Lower lobe of right lung (tissue), 2 donors: ENCODE data around the gene CX3CR1. TPM values are rescaled to one million over a fixed set of nuclear protein-coding genes. Genes with fewer than 3 reads are reported as not detected.

Experiments
- ATAC-seq, 2 donors: fragments of 200-7000 bp; cut with Tn5 transposase; one replicate each; pipeline ENCODE4 v1.9.1; 2020 to 2022; ENCODE audit warnings: mild to moderate bottlenecking in 2 of 2, moderate library complexity in 2 of 2
- DNase-seq: peaks from one replicate; pipeline ENCODE4 v3.0.0-alpha.2; 2020
- H3K27ac ChIP-seq: fragments of 200-600 bp; one replicate; pipeline ENCODE4 v1.8.0; 2022
- H3K27me3 ChIP-seq: fragments of 200-600 bp; one replicate; pipeline ENCODE4 v1.8.0; 2022; ENCODE audit warnings: low read depth
- H3K36me3 ChIP-seq: fragments of 200-600 bp; one replicate; pipeline ENCODE4 v1.8.0; 2022; ENCODE audit warnings: mild to moderate bottlenecking
- H3K4me1 ChIP-seq: fragments of 200-600 bp; one replicate; pipeline ENCODE4 v1.8.0; 2022
- H3K4me3 ChIP-seq: fragments of 200-600 bp; one replicate; pipeline ENCODE4 v1.8.0; 2022; ENCODE audit warnings: mild to moderate bottlenecking
- H3K9me3 ChIP-seq: fragments of 200-600 bp; one replicate; pipeline ENCODE4 v1.8.0; 2022
- CTCF ChIP-seq: fragments of 200-600 bp; IDR thresholded peaks from one replicate; pipeline ENCODE4 v1.8.0; 2022; ENCODE audit warnings: antibody characterized with exemption, mild to moderate bottlenecking
- intact Hi-C: fragments of 100-400 bp; cut with DNase I; formaldehyde crosslinking; loops from one replicate; pipeline ENCODE4 v1.11.0; 2022
- total RNA-seq: library from RNA; stranded (reverse); fragmentation: NEBNext Ultra II Directional; extraction: Animal tissue kit (Norgen Biotek cat#: 25700); gene quantifications from one replicate; pipeline ENCODE4 v1.2.1, GENCODE V29; 2021
- donor health status: DM: no; HTN: yes; CAD: no; lungs with severe emphysema.

Gene CX3CR1
- total RNA-seq, 1 donor from 2014 or later, result 14.1 TPM

- no peaks in the 10 kb centered on the region for H3K36me3 ChIP-seq
- no peaks in the 10 kb centered on the region for H3K27me3 ChIP-seq
- DNase-seq (no peak), ATAC-seq (no peak)
- intact Hi-C loops, result loop anchor here (10.0 kb wide), 1 partner anchor 172 kb away; no protein-coding TSS in a partner anchor
- H3K27ac ChIP-seq, result no peak overlapping the region
- no peak for TF ChIP-seq CTCF
- H3K4me3 ChIP-seq, result no peak overlapping the region
- H3K4me1 ChIP-seq, result no peaks in the 10 kb centered on the region
- H3K9me3 ChIP-seq, result peaks cover 15% of the 10 kb centered on the region
These were observed 16.6 kb upstream of the CX3CR1 start for GRCh38 chr3:39296197-39297077.

- Histone ChIP-seq H3K4me3 (no peak overlapping the region), H3K27ac (no peak overlapping the region), H3K36me3 (no peaks in the 10 kb centered on the region), H3K4me1 (no peaks in the 10 kb centered on the region), H3K27me3 (no peaks in the 10 kb centered on the region), H3K9me3 (peaks cover 14% of the 10 kb centered on the region)
- DNase-seq (no peak), ATAC-seq (no peak)
- intact Hi-C loops, result loop anchor here (10.0 kb wide), 1 partner anchor 170 kb away; no protein-coding TSS in a partner anchor
- TF ChIP-seq CTCF, result no peak
These were observed 15.4 kb upstream of the CX3CR1 start for GRCh38 chr3:39295184-39295775.

GRCh38 chr3:39294446-39295183, 14.8 kb upstream of the CX3CR1 start:
- ATAC-seq (no peak), DNase-seq (no peak)
- Histone ChIP-seq H3K4me3 (no peak overlapping the region), H3K9me3 (peaks cover 8% of the 10 kb centered on the region), H3K27ac (no peak overlapping the region), H3K36me3 (no peaks in the 10 kb centered on the region), H3K4me1 (peaks cover 3% of the 10 kb centered on the region), H3K27me3 (no peaks in the 10 kb centered on the region)
- no peak for TF ChIP-seq CTCF
- intact Hi-C loops, result loop anchor here (10.0 kb wide), 1 partner anchor 170 kb away; no protein-coding TSS in a partner anchor

- H3K4me1 ChIP-seq, result peaks cover 3% of the 10 kb centered on the region
- no peaks in the 10 kb centered on the region for H3K9me3 ChIP-seq
- TF ChIP-seq CTCF, result no peak
- ATAC-seq, result no peak
- no peaks in the 10 kb centered on the region for H3K36me3 ChIP-seq
- H3K27ac ChIP-seq, result no peak overlapping the region
- H3K4me3 ChIP-seq, result no peak overlapping the region
- DNase-seq, result no peak
- no peaks in the 10 kb centered on the region for H3K27me3 ChIP-seq
- intact Hi-C loops, result loop anchor here (10.0 kb wide), 1 partner anchor 168 kb away; no protein-coding TSS in a partner anchor
These were observed 13.1 kb upstream of the CX3CR1 start for GRCh38 chr3:39292961-39293360.

GRCh38 chr3:39291903-39292329, 12.1 kb upstream of the CX3CR1 start:
- no peaks in the 10 kb centered on the region for H3K9me3 ChIP-seq
- no peaks in the 10 kb centered on the region for H3K36me3 ChIP-seq
- intact Hi-C loops, result loop anchor here (10.0 kb wide), 1 partner anchor 167 kb away; no protein-coding TSS in a partner anchor
- no peak overlapping the region for H3K27ac ChIP-seq
- H3K4me1 ChIP-seq, result peaks cover 3% of the 10 kb centered on the region
- DNase-seq (peak; percentile 76), ATAC-seq (peak; percentile 79 to 80)
- TF ChIP-seq CTCF, result peak; percentile 95
- H3K4me3 ChIP-seq, result no peak overlapping the region
- H3K27me3 ChIP-seq, result no peaks in the 10 kb centered on the region
